HuH-7.5 (cell line): Measurements from ENCODE around the gene CCDC38.

Experiments used
- DNase-seq: peaks from one replicate; pipeline ENCODE4 v3.0.0; 2011; ENCODE audit warnings: low spot score

Gene CCDC38

DNA sequence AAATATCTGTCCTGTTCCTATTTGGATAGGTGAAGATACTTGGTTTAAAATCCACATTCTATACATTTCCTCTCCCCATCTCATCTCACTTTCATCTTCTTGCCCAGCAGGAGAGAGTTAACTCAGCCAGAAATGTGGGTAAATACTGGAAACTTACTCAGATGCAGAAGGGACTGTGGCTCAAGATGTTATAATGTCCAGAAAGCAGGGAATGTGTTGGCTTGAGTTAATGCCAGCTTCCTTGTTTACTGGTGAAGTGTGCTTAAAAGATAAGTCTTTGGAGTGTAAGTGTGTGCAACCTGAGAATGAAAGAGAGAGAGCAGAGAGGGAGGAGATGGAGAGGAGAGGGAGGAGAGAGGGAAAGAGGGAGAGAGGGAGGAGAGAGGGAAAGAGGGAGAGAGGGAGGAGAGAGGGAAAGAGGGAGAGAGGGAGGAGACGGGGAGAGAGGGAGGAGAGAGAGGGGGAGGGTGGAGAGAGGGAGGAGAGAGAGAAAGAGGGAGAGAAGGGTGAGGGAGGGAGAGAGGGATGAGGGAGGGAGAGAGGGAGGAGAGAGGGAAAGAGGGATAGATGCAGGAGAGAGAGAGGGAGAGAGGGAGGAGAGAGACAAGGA lies 105.7 kb downstream of the CCDC38 start:
- DNase-seq = no peak

GRCh38 chr12:95836185-95836609 lies 106.2 kb downstream of the CCDC38 start:
- no peak for DNase-seq

DNA sequence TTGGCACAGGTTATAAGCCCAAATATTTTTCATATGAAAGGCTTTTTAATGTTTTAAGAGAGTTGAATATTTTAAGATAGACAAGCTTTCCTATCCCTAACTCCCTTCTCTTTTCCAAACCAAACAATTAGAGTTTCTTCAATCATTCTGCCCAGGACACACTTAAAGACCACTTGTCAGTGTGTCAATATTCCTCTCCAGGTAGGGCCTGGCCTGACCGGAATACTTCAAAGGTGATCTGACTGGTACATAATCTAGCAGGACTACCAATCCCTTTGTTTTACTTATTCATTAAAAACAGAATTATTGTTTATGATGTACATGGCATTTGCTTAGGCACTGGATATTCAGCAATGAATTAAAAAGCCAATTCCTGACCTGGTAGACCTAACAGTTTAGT lies 107.8 kb downstream of the CCDC38 start:
- DNase-seq = no peak

DNA sequence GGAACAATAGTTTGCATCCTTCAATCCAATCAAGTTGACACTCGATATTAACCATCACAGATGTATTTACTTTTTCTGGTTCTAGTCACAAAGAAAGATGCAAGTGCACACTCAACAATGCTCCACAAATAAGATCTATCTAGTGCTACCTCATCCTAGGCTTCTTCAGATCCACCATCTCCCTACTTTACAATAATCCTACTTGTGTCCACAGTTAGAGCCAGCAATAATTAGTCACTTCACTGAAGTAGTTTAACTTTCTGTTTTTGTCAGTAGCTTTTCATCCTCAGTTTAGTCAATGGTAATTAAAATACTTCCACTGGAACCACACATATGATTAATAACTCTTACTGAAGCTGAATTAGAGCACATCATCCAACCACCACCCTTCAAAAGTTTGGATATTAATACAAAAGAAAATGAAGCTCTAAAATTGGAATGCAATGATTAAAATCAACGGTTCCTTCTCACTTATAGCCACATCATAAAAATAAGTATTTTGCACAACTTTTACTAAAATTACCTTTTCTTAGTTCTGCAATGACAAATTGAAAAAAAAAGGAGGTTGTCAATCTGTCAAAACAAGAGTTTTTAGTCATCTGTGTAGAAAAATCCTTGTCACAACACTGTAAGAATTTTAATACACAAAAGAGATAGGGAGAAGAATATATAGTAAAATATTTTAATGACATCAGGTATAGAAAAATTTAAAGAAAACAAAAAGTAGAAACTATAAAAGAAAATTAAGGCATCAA lies 111.9 kb downstream of the CCDC38 start:
- no peak for DNase-seq

DNA sequence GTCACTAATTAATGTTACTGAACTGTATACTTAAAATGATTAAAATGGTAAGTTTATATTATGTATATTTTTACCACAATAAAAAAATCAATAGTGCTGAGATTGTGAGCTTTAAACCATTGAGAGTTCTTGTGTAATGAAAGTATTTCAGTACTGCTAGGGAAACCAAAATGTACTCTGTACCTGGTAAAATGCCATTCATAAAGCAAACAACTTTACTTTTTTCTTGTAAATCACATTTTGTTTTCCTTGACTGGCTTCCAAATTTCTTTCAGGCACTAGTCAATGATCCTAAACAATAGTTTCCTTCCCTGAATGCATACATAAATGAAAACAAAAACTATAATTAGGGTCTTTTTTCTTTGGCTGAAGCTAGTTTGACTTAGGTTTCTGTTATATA lies 113.0 kb downstream of the CCDC38 start:
- DNase-seq = no peak

- DNase-seq = peak; percentile 33
These were observed 122.2 kb downstream of the CCDC38 start for GRCh38 chr12:95820096-95820703.
